Medulla oblongata (tissue), 1 donor: Measurements from ENCODE around the gene LZTS2.

Experiments used
- DNase-seq: peaks from one replicate; pipeline ENCODE4 v3.0.0-alpha.2; 2015; ENCODE audit errors: extremely low spot score

The LZTS2 gene

DNA sequence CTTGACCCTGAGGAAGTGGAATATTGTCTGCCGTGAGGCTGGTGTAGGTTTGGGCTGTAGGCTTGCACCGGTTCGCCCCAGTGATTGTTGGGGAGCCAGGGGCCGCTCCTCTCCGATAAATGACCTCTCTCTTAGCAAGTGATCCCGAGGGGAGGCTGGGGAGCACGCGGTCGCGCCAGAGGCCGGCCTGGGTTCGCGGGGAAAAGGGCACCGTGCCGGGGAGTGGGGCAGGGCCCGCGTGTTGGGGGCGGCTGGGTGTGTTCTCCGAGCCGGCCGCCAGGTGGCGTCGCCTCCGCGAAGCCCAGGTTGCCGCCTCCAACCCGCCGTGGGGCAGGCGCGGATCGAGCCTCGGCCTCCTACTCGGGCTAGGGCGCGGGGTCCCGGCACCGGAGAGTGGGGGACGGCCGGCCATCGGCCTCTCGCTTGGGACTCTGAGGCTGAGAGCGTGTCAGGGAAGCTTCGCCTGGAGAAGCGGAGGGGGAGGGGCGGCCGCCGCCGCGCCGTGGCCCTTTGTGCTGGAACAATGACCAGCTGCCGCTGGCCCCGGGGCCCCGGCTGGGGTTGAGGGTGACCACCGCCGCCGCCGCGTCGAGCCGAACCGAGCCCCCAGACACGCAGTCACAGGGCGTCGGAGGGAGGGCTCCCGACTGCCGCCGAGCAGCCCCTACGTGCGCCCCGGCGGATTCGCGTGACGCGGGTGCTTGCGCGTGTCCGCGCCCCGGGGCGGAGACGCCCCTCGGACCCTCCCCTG lies 442 bp upstream of the LZTS2 start:
- peak; percentile 90 for DNase-seq

- peak; percentile 48 for DNase-seq
These were observed 713 bp downstream of the LZTS2 start for GRCh38 chr10:101000127-101000914.

DNA sequence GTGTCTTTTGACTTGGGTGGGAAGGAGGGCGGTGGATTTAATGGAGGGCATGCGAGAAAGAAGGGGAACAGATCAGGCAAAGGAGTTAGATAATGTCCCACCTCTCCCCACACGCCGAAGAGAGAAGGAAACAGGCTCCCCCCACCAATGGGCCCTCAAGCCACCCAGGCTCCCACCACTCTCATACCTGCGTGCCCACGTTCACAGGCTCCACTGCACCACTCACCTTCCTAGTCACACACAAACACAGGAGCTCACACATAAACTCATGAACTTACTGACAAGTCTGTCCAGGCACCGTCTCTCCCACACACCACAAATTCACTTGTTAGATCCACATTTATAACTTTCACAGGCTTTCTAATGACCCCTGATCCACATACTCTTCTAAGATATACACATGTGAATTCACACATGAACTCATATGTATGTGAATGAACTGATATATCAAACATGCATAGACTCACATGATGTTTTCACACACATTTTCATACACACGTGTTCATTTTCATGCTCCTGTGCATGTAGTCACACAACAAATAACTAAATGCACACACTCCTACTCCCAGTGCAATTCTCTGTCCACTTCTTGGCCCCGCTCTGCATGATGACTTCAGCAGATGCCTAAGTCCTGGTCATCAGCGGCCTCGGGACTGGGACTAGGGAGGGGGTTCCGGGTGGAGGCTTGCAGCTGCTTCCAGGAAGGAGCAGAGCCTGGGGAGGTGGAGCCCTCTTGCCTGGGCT lies 1.5 kb downstream of the LZTS2 start:
- peak; percentile 94 for DNase-seq

DNA sequence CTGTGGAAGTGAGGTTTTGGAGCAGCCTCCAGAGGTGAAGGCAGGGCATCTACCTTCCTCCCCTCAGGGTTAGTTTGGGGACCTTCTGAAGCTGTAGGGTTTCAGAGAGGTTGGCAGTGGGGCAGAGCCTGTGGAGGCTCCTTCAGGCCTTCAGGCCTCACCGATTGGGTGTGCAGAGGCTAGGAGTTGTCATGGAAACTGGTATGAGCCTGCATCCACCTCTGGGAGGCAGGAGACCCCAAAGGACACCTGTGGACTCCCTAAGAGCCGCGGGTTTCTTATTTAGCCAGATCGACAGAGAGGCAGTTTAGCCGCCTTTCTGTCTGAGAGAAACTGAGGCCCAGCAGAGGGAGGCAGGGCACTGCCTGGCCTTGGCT lies 2.0 kb downstream of the LZTS2 start:
- DNase-seq = no peak

- DNase-seq = no peak
These were observed 2.8 kb downstream of the LZTS2 start for GRCh38 chr10:101002456-101002855.

DNA sequence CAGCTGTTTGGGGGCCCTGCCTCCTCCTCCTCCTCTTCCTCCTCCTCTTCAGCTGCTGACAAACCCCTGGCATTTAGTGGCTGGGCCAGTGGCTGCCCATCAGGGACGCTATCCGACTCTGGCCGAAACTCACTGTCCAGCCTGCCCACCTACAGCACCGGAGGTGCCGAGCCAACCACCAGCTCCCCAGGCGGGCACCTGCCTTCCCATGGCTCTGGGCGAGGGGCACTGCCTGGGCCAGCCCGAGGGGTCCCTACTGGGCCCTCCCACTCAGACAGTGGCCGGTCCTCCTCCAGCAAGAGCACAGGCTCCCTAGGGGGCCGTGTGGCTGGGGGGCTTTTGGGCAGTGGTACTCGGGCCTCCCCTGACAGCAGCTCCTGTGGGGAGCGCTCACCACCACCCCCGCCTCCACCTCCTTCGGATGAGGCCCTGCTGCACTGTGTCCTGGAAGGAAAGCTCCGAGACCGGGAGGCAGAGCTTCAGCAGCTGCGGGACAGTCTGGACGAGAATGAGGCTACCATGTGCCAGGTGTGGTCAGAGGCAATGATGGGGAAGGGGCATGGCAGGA lies 4.1 kb downstream of the LZTS2 start:
- DNase-seq = no peak

- DNase-seq = no peak
These were observed 5.8 kb downstream of the LZTS2 start for GRCh38 chr10:101005361-101005760.

DNA sequence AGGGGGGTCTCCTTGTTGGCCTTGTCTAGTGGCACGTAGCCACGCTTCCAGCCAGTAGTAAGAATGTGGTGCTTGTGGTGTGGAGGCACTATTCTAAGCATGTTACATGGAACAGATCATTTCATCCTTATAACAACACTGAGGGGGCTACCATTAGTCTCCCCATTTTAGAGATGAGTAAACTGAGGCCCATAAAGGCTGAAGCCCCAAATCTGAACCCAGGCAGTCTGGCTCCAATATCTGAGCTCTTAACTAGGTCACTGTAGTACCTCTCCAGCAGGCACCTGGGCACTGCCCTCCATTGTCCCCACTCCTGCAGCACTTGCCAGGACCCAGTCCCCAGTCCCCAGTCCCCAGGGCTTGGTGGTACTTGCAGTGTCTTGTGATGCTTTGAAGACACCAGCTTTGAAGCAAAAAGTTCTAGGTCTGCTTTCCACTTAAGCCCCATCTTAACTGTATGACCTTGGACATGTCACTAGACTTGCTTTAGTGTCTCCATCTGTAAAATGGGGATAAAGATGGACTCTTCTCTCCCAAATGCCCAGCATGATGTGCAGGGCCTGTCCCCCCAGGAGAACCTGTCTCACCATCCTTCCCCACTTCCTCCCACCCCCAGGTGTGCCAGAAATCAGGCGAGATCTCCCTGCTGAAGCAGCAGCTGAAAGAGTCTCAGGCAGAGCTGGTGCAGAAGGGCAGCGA lies 6.4 kb downstream of the LZTS2 start:
- DNase-seq = no peak

- DNase-seq = no peak
These were observed 7.0 kb downstream of the LZTS2 start for GRCh38 chr10:101006593-101007098.

- DNase-seq = peak; percentile 54
These were observed 7.6 kb downstream of the LZTS2 start for GRCh38 chr10:101007099-101007711.

DNA sequence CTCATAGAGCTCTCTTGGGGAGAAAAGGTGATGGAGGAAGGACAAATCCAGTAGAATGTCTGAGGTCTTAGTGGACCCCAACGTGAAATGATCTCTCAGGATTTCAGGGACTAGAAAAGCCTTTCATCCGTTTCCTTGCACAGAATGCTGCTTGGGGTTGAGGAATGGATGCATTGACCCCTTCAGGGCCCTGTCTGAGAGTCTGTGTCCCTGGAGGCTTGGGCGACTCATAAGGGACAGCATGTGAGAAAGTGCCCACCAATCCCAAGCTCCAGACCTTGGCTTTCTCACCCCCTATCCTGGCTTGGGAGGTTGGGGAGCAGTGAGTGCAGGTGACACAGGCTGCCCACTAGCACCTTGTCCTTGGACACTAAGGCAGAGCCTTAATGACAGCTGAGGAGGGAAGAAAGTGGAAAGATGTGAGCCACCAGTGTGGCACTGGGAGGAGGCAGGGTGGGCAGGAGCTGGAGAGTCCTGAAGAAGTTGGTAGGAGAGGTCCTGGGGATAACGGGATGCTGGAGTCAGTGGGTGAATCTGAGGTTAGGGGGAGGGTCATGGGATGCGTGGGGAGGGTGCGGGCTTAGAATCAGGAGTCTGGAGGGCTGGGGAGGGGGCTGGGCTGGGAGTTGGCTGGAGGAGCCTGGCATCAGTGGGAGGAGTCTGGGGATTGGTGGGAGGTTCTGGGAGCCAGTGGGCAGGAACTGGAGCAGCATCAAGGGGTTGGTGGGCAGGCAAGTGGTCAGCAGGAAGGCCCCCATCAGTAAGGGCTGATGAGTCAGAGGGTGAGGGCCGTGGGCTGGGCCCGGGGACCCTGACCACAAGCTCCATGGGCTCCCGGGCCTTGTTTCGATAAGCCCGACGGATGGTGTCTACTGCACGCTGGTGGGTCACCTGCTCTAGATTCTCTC lies 8.6 kb downstream of the LZTS2 start:
- peak; percentile 78 for DNase-seq

- DNase-seq = peak; percentile 92
These were observed 9.3 kb downstream of the LZTS2 start for GRCh38 chr10:101008823-101009423.

GRCh38 chr10:101010329-101010728 lies 10.7 kb downstream of the LZTS2 start:
- DNase-seq = no peak

GRCh38 chr10:101011517-101012423 lies 12.2 kb downstream of the LZTS2 start:
- DNase-seq = no peak

DNA sequence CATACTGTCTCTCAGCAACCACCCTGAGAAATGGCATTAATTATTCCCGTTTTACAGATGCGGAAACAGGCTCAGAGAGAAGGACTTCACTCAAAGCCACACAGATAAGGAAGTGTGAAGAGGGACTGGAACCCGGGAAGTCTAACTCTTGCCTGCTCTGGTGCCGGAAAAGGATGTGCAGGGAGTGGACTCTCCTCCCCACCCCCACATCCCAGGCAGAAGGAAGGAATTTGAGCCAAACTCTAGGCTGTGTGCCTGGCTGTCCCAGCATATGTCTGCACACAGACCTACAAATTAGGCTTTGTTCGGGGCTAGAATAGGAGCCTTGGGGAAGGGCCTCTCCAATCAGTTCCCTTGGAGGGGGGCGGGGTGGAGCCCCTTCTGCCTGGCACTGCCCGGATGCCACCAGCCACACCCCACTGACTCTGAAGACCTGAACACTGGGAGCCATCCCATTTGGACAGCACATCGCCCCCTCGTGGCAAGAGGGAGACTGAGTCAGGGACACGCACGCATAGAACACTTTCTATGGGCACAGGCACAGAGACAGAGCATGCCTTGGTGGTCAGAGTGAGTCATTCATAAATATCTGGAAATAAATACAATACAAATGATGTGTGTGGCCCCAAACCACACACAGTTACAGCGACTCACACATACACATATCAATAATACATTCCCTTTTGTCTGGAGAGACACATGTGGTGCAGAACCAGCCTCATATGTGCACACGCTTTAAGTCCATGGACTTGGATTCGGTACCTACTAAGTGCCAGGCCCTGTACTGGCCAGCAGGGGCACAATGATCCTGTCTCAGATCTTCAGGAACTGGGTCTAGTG lies 13.1 kb downstream of the LZTS2 start:
- DNase-seq = peak; percentile 99

DNA sequence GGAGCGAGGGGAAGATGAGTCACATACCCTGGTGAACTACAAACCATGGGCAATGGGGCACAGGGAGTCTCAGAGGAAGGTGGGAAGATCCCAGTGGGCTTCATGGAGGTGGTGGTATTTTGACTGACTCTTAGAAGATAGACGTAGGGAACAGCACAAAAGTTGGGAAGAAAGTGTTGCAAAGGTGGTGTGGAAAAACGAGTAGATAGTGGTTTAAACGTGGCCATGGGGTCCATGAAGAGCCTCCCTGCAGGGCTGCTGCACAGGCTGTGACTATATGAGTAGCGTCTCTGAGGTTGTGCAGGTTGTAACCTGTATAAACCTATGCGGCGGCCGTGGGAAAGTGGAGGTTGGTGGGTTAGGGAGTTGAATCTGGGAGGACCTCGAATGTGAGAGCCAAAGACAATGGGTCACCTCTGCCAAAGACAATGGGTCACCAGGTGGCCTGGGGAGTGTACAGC lies 13.8 kb downstream of the LZTS2 start:
- DNase-seq = no peak

DNA sequence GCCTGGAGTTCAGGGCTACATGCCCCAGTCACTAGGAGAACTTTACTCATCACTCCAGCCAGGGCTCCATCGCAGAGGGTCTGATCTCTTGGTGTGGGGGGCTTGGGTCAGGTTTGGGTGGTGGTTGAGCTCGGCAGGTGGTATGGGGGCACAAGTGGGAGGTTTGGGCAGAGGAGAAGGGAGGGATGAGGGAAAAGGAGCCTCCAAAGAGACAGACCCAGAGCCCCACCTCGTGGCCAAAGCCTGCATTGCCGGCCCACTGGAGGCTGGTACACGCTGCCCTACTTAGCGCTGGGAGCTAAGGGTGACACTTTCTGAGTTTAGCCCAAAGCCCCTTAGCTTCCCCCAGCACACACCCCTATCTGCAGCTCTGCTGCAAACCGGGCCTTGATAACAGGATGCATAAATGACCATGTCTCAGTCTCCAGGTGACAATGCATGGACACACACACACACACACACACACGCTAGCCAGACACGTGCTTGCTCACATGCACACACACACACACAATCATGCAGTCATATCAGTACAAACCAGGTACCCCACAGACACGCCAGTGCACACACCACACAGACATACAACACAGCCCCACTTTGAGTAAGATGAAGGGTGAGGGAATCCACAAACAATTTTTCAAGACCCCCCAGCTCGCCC lies 14.7 kb downstream of the LZTS2 start:
- DNase-seq = peak; percentile 85
